Central memory CD8-positive, alpha-beta T cell (primary cell): ENCODE results near the gene NCOA1.
"Not testable (repeated sequence)": the region's sequence is repeated elsewhere in the genome, so short reads cannot be mapped to it uniquely, and the experiment has no call there.

Source experiments
- ATAC-seq: fragments of 150-1000 bp; cut with Tn5 transposase; replicated peaks from 2 replicates; pipeline ENCODE4 v1.10.0; 2022; ENCODE audit warnings: mild to moderate bottlenecking, moderate FRiP score, moderate number of reproducible peaks; ENCODE audit not compliant: poor library complexity, severe bottlenecking; ENCODE audit errors: extremely low read depth
- DNase-seq, 2 donors: peaks; one replicate each; pipeline ENCODE4 v3.0.0; 2021; ENCODE audit warnings: low spot score in 2 of 2
- H3K27ac Mint-ChIP-seq: one replicate; pipeline ENCODE4 v1.8.0; 2022; ENCODE audit warnings: low read depth, mild to moderate bottlenecking, moderate library complexity, mixed read lengths
- H3K27me3 Mint-ChIP-seq: one replicate; pipeline ENCODE4 v1.8.0; 2022; ENCODE audit warnings: mixed read lengths
- H3K36me3 Mint-ChIP-seq: one replicate; pipeline ENCODE4 v1.8.0; 2022; ENCODE audit warnings: mild to moderate bottlenecking, moderate library complexity, mixed read lengths; ENCODE audit not compliant: insufficient read depth
- H3K4me1 Mint-ChIP-seq: one replicate; pipeline ENCODE4 v1.8.0; 2022; ENCODE audit warnings: mixed read lengths
- H3K4me3 Mint-ChIP-seq: one replicate; pipeline ENCODE4 v1.8.0; 2022; ENCODE audit warnings: mild to moderate bottlenecking, moderate library complexity, mixed read lengths
- H3K9me3 Mint-ChIP-seq: one replicate; pipeline ENCODE4 v1.8.0; 2022; ENCODE audit warnings: mixed read lengths

NCOA1 gene

DNA sequence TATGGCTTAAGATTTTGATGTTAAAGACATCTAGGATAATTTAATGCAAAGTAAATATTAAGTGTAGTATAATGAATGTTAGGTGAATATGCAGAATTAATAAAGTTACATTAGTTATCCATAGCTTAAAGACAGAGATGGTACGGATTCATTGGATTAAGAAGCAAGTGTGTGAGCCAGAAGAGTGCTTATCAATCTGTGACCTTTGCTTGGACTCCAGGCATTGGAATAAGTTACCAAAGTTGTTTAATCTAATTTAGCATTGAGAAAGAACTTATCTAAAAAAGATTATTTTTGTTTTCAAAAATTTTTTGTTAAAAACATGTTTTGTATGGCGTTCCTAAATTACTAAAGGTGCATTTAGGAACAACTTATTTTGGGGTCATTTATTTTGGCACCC is 23.8 kb downstream of the NCOA1 start:
- Mint-ChIP-seq H3K9me3 (no peaks in the 10 kb centered on the region), H3K27ac (no peak overlapping the region), H3K36me3 (peaks cover 3% of the 10 kb centered on the region), H3K4me3 (no peak overlapping the region), H3K27me3 (no peaks in the 10 kb centered on the region), H3K4me1 (peaks cover 67% of the 10 kb centered on the region)
- DNase-seq (no peak), ATAC-seq (no peak)

DNA sequence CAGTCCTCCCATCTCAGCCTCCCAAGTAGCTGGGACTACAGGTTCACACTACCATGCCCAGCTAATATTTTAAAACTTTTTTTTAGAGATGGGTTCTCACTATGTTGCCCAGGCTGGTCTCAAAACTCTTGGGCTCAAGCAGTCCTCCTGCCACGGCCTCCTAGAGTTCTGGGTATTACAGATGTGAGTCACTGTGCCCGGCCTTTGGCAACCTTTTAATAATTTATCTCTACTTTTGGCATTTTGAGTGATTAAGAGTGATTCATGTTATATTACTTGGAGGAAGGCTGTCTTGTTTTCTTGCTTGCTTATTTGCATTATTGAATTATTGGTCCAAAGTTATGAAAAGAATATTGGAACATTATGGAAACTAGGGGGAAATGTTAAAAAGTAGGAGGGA is 24.3 kb downstream of the NCOA1 start:
- ATAC-seq: no peak
- Mint-ChIP-seq H3K27me3 (no peaks in the 10 kb centered on the region), H3K4me1 (peaks cover 68% of the 10 kb centered on the region), H3K27ac (peak overlapping the region; percentile 54), H3K36me3 (peaks cover 3% of the 10 kb centered on the region), H3K4me3 (no peak overlapping the region), H3K9me3 (no peaks in the 10 kb centered on the region)
- no peak for DNase-seq

DNA sequence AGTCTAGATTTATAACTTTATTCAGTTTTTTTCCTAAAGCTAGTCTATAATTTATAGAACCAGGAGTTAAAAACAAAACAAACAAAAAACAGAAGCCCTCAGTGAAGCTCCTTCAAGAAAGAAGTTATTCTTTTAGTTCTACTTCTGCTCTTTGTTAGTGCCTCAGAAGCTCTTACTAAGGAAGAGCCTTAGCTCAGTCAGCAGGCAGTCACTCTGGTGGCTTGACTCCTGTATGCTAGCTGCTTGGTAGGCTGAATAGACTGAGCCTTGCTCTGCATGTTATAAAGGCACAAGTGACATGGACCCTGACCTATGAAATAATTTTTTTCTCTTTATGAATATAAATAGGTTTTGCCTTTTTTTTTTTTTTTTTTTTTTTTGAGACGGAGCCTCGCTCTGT is 24.8 kb downstream of the NCOA1 start:
- peaks cover 68% of the 10 kb centered on the region for H3K4me1 Mint-ChIP-seq
- DNase-seq (no peak), ATAC-seq (peak; percentile 52)
- peak overlapping the region; percentile 49 for H3K4me3 Mint-ChIP-seq
- H3K36me3 Mint-ChIP-seq: peaks cover 3% of the 10 kb centered on the region
- H3K27ac Mint-ChIP-seq: peak overlapping the region; percentile 70
- no peaks in the 10 kb centered on the region for H3K9me3 Mint-ChIP-seq
- H3K27me3 Mint-ChIP-seq: no peaks in the 10 kb centered on the region

DNA sequence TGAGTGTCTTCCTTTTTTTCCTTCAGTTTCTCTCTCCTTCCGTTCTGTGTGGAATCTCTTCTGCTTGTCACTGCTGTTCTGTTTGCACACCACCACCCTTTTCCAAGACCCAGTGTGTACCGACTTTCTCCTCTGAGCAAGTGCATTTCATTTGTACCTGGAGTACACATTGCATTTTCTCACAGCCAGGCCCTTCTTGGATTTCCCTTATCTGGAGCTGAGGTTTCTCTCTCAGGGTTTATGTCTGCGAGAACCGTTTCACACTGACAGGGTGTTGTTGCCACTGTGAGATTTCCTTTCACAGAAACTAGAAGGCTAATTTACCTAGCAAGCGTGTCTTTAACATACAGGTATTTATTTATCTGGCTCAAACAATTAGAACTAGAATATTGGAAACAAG is 26.2 kb downstream of the NCOA1 start:
- Mint-ChIP-seq H3K4me1 (peaks cover 68% of the 10 kb centered on the region), H3K9me3 (no peaks in the 10 kb centered on the region), H3K4me3 (peak overlapping the region; percentile 54), H3K27me3 (no peaks in the 10 kb centered on the region), H3K27ac (peak overlapping the region; percentile 70), H3K36me3 (peaks cover 1% of the 10 kb centered on the region)
- ATAC-seq (peak; percentile 73), DNase-seq (peak in 1 of 2 donors; percentile 21)

DNA sequence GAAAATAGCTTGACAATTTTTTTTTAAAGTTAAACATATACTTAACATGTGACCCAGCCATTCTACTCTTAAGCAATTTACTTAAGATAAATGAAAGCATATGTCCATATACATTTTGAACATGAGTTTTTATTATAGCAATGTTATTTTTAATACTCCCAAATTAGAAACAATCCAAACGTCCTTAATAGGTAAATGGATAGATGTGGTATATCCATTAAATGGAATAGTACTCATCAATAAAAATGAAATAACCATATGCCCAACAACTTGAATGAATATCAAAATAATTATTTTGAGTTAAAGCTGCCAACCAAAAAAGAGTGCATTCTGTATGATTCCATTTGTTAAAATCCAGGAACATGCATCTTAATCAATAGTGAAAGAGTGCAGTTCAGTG is 29.1 kb downstream of the NCOA1 start:
- Mint-ChIP-seq H3K4me1 (peaks cover 63% of the 10 kb centered on the region), H3K36me3 (peaks cover 4% of the 10 kb centered on the region), H3K27me3 (no peaks in the 10 kb centered on the region), H3K27ac (no peak overlapping the region), H3K4me3 (no peak overlapping the region), H3K9me3 (no peaks in the 10 kb centered on the region)
- ATAC-seq: no peak
- no peak for DNase-seq

DNA sequence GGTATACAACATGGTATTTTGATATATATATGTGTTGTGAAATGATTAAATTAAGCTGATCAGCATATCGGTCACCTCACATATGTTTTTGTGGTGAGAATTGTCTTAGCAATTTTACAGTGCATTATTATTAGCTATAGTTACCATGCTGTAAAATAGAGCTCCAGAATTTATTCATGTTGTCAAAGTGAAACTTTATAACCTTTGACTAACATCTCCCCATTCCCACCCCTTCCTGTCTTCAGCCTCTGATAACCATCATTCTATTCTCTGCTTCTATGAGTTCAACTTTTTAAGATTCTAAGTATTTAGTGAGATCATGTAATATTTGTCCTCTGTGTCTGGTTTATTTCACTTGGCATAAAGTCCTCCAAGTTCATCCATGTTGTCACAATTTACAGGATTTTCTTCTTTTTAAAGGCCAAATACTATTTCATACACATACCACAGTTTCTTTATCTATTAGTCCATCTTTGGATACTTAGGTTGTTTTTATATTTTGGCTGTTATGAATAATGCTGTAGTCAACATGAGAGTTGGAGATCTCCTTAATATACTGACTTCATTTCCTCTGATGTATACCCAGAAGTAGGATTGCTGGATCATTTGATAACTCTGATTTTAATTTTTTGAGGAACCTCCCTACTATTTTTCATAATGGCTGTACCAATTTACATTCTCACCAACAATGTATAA is 30.3 kb downstream of the NCOA1 start:
- Mint-ChIP-seq H3K4me3 (no peak overlapping the region), H3K27ac (peak overlapping the region; percentile 3), H3K4me1 (peaks cover 69% of the 10 kb centered on the region), H3K27me3 (no peaks in the 10 kb centered on the region), H3K9me3 (no peaks in the 10 kb centered on the region), H3K36me3 (peaks cover 7% of the 10 kb centered on the region)
- ATAC-seq: no peak
- DNase-seq: no peak

DNA sequence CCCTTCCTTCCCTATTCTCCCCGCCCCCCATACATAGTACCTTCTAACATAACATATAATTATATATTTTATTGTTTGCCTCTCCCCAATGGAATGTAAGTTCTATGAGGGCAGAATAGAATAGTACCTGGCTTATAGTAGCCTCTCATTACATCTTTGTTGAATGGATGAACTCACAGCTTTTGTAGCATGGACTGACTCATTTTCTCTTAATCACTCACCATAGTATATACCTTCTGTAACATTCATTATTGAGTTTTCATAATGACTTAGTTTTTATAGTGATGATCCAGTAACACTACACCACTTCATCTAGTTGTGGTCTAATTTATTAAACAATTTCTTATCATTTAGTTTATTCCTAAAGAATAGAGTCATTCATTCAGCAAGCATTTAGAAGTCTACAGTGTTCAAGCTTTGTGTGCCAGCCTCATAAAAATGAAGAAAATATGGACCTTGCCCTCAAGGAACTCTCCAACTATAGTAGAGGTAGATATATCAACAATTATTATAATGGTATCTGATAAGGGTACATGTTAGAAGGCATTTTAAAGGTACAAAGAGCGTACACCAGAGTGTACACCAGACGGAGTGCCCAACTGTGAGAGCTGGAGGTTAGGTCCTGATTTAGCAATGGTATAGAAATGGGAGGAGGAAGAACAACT is 31.1 kb downstream of the NCOA1 start:
- Mint-ChIP-seq H3K9me3 (no peaks in the 10 kb centered on the region), H3K4me3 (no peak overlapping the region), H3K27me3 (no peaks in the 10 kb centered on the region), H3K4me1 (peaks cover 69% of the 10 kb centered on the region), H3K36me3 (peaks cover 7% of the 10 kb centered on the region), H3K27ac (peak overlapping the region; percentile 2)
- DNase-seq (no peak), ATAC-seq (no peak)

DNA sequence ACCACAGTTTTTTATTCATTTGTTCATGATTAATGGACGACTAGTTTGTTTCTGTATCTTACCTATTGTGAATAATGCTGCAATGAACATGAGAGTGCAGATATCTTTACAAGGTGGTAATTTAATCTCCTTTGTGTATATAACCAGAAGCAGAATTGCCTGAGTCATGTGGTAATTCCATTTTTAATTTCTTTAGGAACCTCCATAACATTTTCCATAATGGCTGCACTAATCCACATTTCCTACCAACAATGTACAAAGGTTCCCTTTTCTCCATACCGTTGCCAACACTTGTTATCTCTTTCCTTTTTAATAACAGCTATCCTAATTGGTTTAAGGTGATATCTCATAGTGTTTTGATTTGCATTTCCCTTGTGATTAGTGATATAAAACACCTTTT is 36.5 kb downstream of the NCOA1 start:
- no peak overlapping the region for H3K4me3 Mint-ChIP-seq
- H3K27me3 Mint-ChIP-seq: no peaks in the 10 kb centered on the region
- H3K9me3 Mint-ChIP-seq: no peaks in the 10 kb centered on the region
- no peak overlapping the region for H3K27ac Mint-ChIP-seq
- peaks cover 9% of the 10 kb centered on the region for H3K36me3 Mint-ChIP-seq
- H3K4me1 Mint-ChIP-seq: peaks cover 53% of the 10 kb centered on the region
- ATAC-seq: no peak
- no peak for DNase-seq

DNA sequence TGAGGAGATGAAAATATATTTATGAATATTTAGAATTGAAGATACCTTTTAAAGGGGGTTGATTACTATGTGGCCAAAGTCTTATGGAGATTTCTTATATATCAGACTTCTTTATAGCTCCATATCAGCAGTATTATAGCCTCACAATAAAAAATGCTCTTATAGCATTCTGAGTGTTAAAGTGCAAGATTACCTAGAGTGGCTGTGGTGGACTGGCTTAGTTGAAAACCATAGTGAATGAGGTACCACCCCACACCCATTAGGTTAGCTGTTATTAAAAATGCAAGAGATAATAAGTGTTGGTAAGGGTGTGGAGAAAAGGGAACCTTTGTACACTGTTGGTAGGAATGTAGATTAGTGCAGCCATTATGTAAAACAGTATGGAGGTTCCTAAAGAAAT is 39.7 kb downstream of the NCOA1 start:
- peaks cover 6% of the 10 kb centered on the region for H3K36me3 Mint-ChIP-seq
- no peaks in the 10 kb centered on the region for H3K9me3 Mint-ChIP-seq
- no peaks in the 10 kb centered on the region for H3K27me3 Mint-ChIP-seq
- H3K27ac Mint-ChIP-seq: peak overlapping the region; percentile 20
- H3K4me3 Mint-ChIP-seq: no peak overlapping the region
- ATAC-seq (no peak), DNase-seq (no peak)
- H3K4me1 Mint-ChIP-seq: peaks cover 65% of the 10 kb centered on the region

DNA sequence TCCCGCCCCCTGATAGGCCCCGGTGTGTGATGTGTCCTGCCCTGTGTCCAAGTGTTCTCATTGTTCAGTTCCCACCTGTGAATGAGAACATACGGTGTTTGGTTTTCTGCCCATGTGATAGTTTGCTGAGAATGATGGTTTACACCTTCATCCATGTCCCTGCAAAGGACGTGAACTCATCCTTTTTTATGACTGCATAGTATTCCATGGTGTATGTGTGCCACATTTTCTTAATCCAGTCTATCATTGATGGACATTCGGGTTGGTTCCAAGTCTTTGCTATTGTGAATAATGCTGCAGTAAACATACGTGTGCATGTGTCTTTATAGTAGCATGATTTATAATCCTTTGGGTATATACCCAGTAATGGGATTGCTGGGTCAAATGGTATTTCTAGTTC is 40.6 kb downstream of the NCOA1 start:
- ATAC-seq, H3K27ac Mint-ChIP-seq, H3K36me3 Mint-ChIP-seq, H3K27me3 Mint-ChIP-seq, H3K4me3 Mint-ChIP-seq, DNase-seq, H3K9me3 Mint-ChIP-seq: not testable (repeated sequence)
- H3K4me1 Mint-ChIP-seq: peaks cover 67% of the 10 kb centered on the region

DNA sequence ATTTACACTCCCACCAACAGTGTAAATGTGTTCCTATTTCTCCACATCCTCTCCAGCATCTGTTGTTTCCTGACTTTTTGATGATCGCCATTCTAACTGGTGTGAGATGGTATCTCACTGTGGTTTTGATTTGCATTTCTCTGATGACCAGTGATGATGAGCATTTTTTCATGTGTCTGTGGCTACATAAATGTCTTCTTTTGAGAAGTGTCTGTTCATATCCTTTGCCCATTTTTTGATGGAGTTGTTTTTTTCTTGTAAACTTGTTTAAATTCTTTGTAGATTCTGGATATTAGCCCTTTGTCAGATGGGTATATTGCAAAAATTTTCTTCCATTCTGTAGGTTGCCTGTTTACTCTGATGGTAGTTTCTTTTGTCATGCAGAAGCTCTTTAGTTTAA is 41.0 kb downstream of the NCOA1 start:
- H3K27ac Mint-ChIP-seq, H3K4me3 Mint-ChIP-seq, H3K27me3 Mint-ChIP-seq, H3K36me3 Mint-ChIP-seq, ATAC-seq, H3K9me3 Mint-ChIP-seq, DNase-seq: not testable (repeated sequence)
- H3K4me1 Mint-ChIP-seq: peaks cover 70% of the 10 kb centered on the region

DNA sequence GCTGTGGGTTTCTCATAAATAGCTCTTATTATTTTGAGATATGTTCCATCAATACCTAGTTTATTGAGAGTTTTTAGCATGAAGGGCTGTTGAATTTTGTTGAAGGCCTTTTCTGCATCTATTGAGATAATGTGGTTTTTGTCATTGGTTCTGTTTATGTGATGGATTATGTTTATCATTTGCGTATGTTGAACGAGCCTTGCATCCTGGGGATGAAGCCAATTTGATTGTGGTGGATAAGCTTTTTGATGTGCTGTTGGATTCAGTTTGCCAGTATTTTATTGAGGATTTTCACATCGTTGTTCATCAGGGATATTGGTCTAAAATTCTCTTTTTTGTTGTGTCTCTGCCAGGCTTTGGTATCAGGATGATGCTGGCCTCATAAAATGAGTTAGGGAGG is 42.5 kb downstream of the NCOA1 start:
- not testable (repeated sequence) for H3K36me3 Mint-ChIP-seq, H3K27ac Mint-ChIP-seq
- peaks cover 63% of the 10 kb centered on the region for H3K4me1 Mint-ChIP-seq

DNA sequence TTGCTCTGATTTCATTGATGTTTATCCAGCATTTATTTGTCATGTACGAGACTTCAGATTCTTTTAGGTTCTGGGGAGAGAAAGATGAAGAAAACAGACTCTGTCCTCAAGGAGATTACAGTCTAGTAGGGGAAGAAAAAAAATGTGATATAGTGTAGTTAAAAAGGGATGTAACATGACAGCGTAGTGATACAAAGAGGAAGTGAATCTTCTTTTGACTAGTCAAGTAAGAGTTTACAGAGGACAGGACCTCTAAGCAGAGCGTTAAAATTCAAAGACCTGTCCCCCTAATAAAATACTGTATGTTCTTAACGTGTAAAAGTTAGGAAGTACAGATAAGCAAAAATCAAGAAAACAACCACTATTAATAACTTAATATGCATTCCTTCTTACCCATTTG is 47.7 kb downstream of the NCOA1 start:
- no peaks in the 10 kb centered on the region for H3K9me3 Mint-ChIP-seq
- peaks cover 73% of the 10 kb centered on the region for H3K4me1 Mint-ChIP-seq
- H3K27me3 Mint-ChIP-seq: no peaks in the 10 kb centered on the region
- H3K36me3 Mint-ChIP-seq: peaks cover 5% of the 10 kb centered on the region
- ATAC-seq (no peak), DNase-seq (no peak)
- H3K27ac Mint-ChIP-seq: no peak overlapping the region
- H3K4me3 Mint-ChIP-seq: no peak overlapping the region

More for the DNA sequence above, 42.5 kb downstream of the NCOA1 start:
- H3K27me3 Mint-ChIP-seq, DNase-seq, ATAC-seq, H3K4me3 Mint-ChIP-seq, H3K9me3 Mint-ChIP-seq: not testable (repeated sequence)
